Peyer's patch (tissue), 4 donors: ENCODE measurements around the gene NEB.

ENCODE experiments used
- POLR2A ChIP-seq, 2 donors: fragments of 450-650 bp; IDR thresholded peaks; one replicate each; pipeline ENCODE4 v1.5.1; 2017; ENCODE audit warnings: antibody characterized with exemption in 2 of 2, mild to moderate bottlenecking in 2 of 2, moderate library complexity in 2 of 2
- TF ChIP-seq, protein P1 (sequence below), 6 experiments: fragments of 450-650 bp in 4 of 6; fragments of 200-600 bp in 2 of 6; sonication (generic) in 1 of 6; IDR thresholded peaks; one replicate each; pipeline ENCODE4 v1.5.1; 2017 to 2019; ENCODE audit warnings: antibody characterized with exemption in 6 of 6, mild to moderate bottlenecking in 3 of 6, moderate library complexity in 1 of 6

DNA sequence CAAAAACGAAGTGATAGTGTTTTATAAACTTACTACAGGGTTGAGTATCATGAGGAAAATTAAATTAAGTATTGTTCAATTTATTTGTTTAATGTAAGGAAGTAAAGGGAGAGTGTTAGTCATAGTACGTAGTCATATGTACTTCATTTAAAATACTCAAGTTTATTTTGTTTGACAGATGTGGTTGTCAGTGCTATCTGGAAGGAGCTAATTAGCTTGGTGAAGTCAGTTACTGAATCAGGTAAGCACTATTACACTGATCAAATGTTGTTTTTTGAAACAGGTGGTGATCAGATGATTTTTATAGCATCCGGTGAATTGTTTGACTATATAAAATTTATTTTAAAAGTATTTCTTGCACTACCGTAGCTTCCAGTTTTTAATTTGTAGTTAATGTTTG lies 295.8 kb downstream of the NEB start:
- no peak for TF ChIP-seq POLR2A (IDR thresholded peaks at IDR 0.05)
- TF ChIP-seq, protein P1, sequence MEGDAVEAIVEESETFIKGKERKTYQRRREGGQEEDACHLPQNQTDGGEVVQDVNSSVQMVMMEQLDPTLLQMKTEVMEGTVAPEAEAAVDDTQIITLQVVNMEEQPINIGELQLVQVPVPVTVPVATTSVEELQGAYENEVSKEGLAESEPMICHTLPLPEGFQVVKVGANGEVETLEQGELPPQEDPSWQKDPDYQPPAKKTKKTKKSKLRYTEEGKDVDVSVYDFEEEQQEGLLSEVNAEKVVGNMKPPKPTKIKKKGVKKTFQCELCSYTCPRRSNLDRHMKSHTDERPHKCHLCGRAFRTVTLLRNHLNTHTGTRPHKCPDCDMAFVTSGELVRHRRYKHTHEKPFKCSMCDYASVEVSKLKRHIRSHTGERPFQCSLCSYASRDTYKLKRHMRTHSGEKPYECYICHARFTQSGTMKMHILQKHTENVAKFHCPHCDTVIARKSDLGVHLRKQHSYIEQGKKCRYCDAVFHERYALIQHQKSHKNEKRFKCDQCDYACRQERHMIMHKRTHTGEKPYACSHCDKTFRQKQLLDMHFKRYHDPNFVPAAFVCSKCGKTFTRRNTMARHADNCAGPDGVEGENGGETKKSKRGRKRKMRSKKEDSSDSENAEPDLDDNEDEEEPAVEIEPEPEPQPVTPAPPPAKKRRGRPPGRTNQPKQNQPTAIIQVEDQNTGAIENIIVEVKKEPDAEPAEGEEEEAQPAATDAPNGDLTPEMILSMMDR (IDR thresholded peaks at IDR 0.05), result no peak
